Measurements from ENCODE around the gene ITGAL.

The ITGAL gene

DNA sequence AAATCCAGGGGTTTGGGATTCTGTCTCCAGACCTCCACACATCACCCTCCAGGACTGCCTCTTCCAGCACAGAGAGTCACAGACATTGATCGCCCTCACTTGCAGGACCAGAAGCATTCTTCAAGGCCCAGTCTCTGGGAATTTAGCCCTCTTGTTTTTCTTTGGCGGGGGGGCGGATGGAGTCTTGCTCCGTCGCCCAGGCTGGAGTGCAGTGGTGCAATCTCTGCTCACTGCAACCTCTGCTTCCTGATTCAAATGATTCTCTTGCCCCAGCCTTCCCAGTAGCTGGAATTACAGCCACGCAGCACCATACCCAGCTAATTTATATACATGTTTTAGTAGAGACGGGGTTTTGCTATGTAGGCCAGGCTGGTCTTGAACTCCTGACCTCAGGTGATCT, 8.5 kb upstream of the ITGAL start:
- Histone ChIP-seq H3K4me2 (ENCODE audit: low read depth, low read length) (no peak overlapping the region), H3K9me2 (replicated peaks; ENCODE audit: insufficient read depth, low read length) (no peaks in the 10 kb centered on the region)

DNA sequence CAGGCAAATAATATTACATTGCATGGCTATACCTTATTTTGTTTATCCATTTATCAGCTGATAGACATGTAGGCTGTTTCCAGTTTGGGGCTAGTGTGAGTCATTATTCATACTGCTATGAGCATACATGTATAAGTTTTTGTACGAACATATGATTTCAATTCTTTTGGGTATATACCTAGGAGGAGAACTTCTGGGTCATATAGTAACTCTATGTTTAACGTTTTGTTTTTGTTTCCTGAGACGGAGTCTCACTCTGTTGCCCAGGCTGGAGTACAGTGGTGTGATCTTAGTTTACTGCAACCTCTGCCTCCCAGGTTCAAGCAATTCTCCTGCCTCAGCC, 2.4 kb upstream of the ITGAL start:
- DNase-seq, result no peak
- Histone ChIP-seq H3K27me3 (replicated peaks; ENCODE audit: insufficient read depth, low read length) (no peaks in the 10 kb centered on the region), H3K27ac (ENCODE audit: low read length) (no peak overlapping the region), H3K79me2 (ENCODE audit: low read length) (peaks cover 20% of the 10 kb centered on the region), H3K9me2 (replicated peaks; ENCODE audit: insufficient read depth, low read length) (no peaks in the 10 kb centered on the region), H3K9ac (ENCODE audit: low read length) (no peak overlapping the region), H3K4me1 (ENCODE audit: low read length) (peaks cover 17% of the 10 kb centered on the region), H4K20me1 (ENCODE audit: insufficient read depth, low read length) (no peaks in the 10 kb centered on the region), H3F3A (ENCODE audit: insufficient read depth, low read length) (peaks cover 18% of the 10 kb centered on the region), H3K36me3 (replicated peaks; ENCODE audit: insufficient read depth, low read length) (no peaks in the 10 kb centered on the region), H3K9me3 (replicated peaks; ENCODE audit: insufficient read depth, low read length) (no peaks in the 10 kb centered on the region), H3K4me2 (ENCODE audit: low read depth, low read length) (no peak overlapping the region), H2AFZ (ENCODE audit: low read length) (no peak overlapping the region), H3K4me3 (ENCODE audit: low read length) (no peak overlapping the region)
- TF ChIP-seq EZH2 (optimal IDR thresholded peaks at IDR 0.05; ENCODE audit: low read depth, low read length) (no peak), EZH2phosphoT487 (IDR thresholded peaks at IDR 0.05; ENCODE audit: low read length) (no peak)
- TF ChIP-seq, protein P1, sequence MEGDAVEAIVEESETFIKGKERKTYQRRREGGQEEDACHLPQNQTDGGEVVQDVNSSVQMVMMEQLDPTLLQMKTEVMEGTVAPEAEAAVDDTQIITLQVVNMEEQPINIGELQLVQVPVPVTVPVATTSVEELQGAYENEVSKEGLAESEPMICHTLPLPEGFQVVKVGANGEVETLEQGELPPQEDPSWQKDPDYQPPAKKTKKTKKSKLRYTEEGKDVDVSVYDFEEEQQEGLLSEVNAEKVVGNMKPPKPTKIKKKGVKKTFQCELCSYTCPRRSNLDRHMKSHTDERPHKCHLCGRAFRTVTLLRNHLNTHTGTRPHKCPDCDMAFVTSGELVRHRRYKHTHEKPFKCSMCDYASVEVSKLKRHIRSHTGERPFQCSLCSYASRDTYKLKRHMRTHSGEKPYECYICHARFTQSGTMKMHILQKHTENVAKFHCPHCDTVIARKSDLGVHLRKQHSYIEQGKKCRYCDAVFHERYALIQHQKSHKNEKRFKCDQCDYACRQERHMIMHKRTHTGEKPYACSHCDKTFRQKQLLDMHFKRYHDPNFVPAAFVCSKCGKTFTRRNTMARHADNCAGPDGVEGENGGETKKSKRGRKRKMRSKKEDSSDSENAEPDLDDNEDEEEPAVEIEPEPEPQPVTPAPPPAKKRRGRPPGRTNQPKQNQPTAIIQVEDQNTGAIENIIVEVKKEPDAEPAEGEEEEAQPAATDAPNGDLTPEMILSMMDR (IDR thresholded peaks at IDR 0.05; ENCODE audit: low read length), result no peak

More for the DNA sequence above, 8.5 kb upstream of the ITGAL start:
- H3K4me3 ChIP-seq (ENCODE audit: low read length), result no peak overlapping the region
- no peaks in the 10 kb centered on the region for H3K27me3 ChIP-seq (replicated peaks; ENCODE audit: insufficient read depth, low read length)
- no peak overlapping the region for H3K27ac ChIP-seq (ENCODE audit: low read length)
- H4K20me1 ChIP-seq (ENCODE audit: insufficient read depth, low read length), result no peaks in the 10 kb centered on the region
- H3K79me2 ChIP-seq (ENCODE audit: low read length), result no peaks in the 10 kb centered on the region
- H3F3A ChIP-seq (ENCODE audit: insufficient read depth, low read length), result no peaks in the 10 kb centered on the region
- TF ChIP-seq, protein P1 (IDR thresholded peaks at IDR 0.05; ENCODE audit: low read length), result no peak
- TF ChIP-seq EZH2phosphoT487 (IDR thresholded peaks at IDR 0.05; ENCODE audit: low read length), result no peak
- no peak for TF ChIP-seq EZH2 (optimal IDR thresholded peaks at IDR 0.05; ENCODE audit: low read depth, low read length)
- DNase-seq, result no peak
- no peaks in the 10 kb centered on the region for H3K36me3 ChIP-seq (replicated peaks; ENCODE audit: insufficient read depth, low read length)
- H3K4me1 ChIP-seq (ENCODE audit: low read length), result no peaks in the 10 kb centered on the region
- H3K9me3 ChIP-seq (replicated peaks; ENCODE audit: insufficient read depth, low read length), result no peaks in the 10 kb centered on the region
- H3K9ac ChIP-seq (ENCODE audit: low read length), result no peak overlapping the region
- H2AFZ ChIP-seq (ENCODE audit: low read length), result no peak overlapping the region

DNA sequence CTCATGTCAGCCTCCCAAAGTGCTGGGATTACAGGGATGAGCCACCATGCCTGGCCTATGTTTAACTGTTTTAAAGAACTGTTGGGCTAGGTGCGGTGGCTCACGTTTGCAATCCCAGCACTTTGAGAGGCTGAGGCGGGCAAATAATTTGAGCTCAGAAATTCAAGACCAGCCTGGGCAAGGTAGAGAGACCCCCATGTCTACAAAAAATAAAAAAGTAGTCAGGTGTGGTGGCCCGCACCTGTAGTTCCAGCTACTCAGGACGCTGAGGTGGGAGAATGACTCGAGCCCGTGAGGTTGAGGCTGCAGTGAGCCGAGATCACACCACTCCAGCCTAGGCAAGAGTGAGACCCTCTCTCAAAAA, 1.9 kb upstream of the ITGAL start:
- H3K4me2 ChIP-seq (ENCODE audit: low read depth, low read length), result no peak overlapping the region
- no peaks in the 10 kb centered on the region for H4K20me1 ChIP-seq (ENCODE audit: insufficient read depth, low read length)
- H3K4me3 ChIP-seq (ENCODE audit: low read length), result no peak overlapping the region
- peaks cover 20% of the 10 kb centered on the region for H3K79me2 ChIP-seq (ENCODE audit: low read length)
- no peaks in the 10 kb centered on the region for H3K9me2 ChIP-seq (replicated peaks; ENCODE audit: insufficient read depth, low read length)
- H3F3A ChIP-seq (ENCODE audit: insufficient read depth, low read length), result peaks cover 18% of the 10 kb centered on the region
- TF ChIP-seq EZH2 (optimal IDR thresholded peaks at IDR 0.05; ENCODE audit: low read depth, low read length) (no peak), EZH2phosphoT487 (IDR thresholded peaks at IDR 0.05; ENCODE audit: low read length) (no peak)
- TF ChIP-seq, protein P1 (IDR thresholded peaks at IDR 0.05; ENCODE audit: low read length), result no peak
- no peak for DNase-seq
- no peaks in the 10 kb centered on the region for H3K27me3 ChIP-seq (replicated peaks; ENCODE audit: insufficient read depth, low read length)
- no peak overlapping the region for H2AFZ ChIP-seq (ENCODE audit: low read length)
- H3K9ac ChIP-seq (ENCODE audit: low read length), result no peak overlapping the region
- H3K9me3 ChIP-seq (replicated peaks; ENCODE audit: insufficient read depth, low read length), result no peaks in the 10 kb centered on the region
- no peak overlapping the region for H3K27ac ChIP-seq (ENCODE audit: low read length)
- peaks cover 17% of the 10 kb centered on the region for H3K4me1 ChIP-seq (ENCODE audit: low read length)
- H3K36me3 ChIP-seq (replicated peaks; ENCODE audit: insufficient read depth, low read length), result no peaks in the 10 kb centered on the region

Measured in MM.1S (cell line).